PC-3 (cell line): ENCODE data around the gene NTN3.

ENCODE experiments used
- CTCF ChIP-seq: fragments of 300-600 bp; sonication (generic); conservative IDR thresholded peaks from 2 replicates; pipeline ENCODE4 v1.5.1; 2017; ENCODE audit warnings: antibody characterized with exemption, low read depth, mild to moderate bottlenecking, low read length
- EZH2 ChIP-seq: fragments of 300-600 bp; sonication (generic); IDR thresholded peaks from one replicate; pipeline ENCODE4 v1.6.1; 2017; ENCODE audit warnings: antibody characterized with exemption, mild to moderate bottlenecking, low read length; ENCODE audit not compliant: unreplicated experiment
- EZH2phosphoT487 ChIP-seq: fragments of 300-600 bp; sonication (generic); IDR thresholded peaks from 2 replicates; pipeline ENCODE4 v1.6.1; 2018; ENCODE audit warnings: mild to moderate bottlenecking, antibody characterized with exemption, low read length, borderline replicate concordance

- TF ChIP-seq EZH2 (no peak), CTCF (no peak), EZH2phosphoT487 (0 out of 2 replicates have a peak, but pooled peaks have one; percentile 45)
Observed at GRCh38 chr16:2473999-2474876, 3.1 kb downstream of the NTN3 start.
